Measurements from ENCODE around the gene PIGN.
A peak's percentile ranks its signal among the peaks of the same experiment; 100 is the strongest.

Gene PIGN

DNA sequence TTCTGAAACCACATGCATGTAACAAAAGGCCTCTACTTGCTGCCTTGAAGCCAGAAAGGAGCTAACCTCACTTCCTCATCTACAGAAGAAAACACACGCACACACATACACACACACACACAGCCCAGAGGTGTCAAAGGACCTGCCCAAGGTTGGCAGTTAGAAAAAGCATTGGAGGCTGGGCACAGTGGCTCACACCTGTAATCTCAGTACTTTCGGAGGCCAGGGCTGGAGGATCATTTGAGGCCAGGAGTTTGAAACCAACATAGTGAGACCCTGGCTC lies 168.2 kb downstream of the PIGN start:
- TF ChIP-seq EZH2 (IDR thresholded peaks at IDR 0.05) (no peak), FOXP2 (optimal IDR thresholded peaks at IDR 0.05; ENCODE audit: control extremely low read depth, extremely low read length, insufficient read depth) (no peak), POLR2AphosphoS5 (IDR thresholded peaks at IDR 0.05; ENCODE audit: borderline replicate concordance, low read depth, low read length) (no peak)
- Histone ChIP-seq H3K9ac (ENCODE audit: insufficient read length) (no peak overlapping the region), H3K36me3 (ENCODE audit: insufficient read depth, low read length) (no peaks in the 10 kb centered on the region), H3K27ac (peak overlapping the region; percentile 97), H3K4me3 (no peak overlapping the region), H3K9me3 (ENCODE audit: low read depth, low read length) (no peaks in the 10 kb centered on the region)
- DNase-seq (ENCODE audit: low read depth, low spot score) = no peak

GRCh38 chr18:62018034-62018758 lies 168.7 kb downstream of the PIGN start:
- Histone ChIP-seq H3K4me3 (peak overlapping the region; percentile 41; the same call in 1 of the 2 replicates), H3K27ac (peak overlapping the region; percentile 97), H3K36me3 (ENCODE audit: insufficient read depth, low read length) (no peaks in the 10 kb centered on the region), H3K9me3 (ENCODE audit: low read depth, low read length) (no peaks in the 10 kb centered on the region), H3K9ac (ENCODE audit: insufficient read length) (no peak overlapping the region)
- TF ChIP-seq POLR2AphosphoS5 (IDR thresholded peaks at IDR 0.05; ENCODE audit: borderline replicate concordance, low read depth, low read length) (peak; percentile 37; the same call in 1 of the 2 replicates), FOXP2 (optimal IDR thresholded peaks at IDR 0.05; ENCODE audit: control extremely low read depth, extremely low read length, insufficient read depth) (peak; percentile 16), EZH2 (IDR thresholded peaks at IDR 0.05) (no peak)
- peak; percentile 81 for DNase-seq (ENCODE audit: low read depth, low spot score)

DNA sequence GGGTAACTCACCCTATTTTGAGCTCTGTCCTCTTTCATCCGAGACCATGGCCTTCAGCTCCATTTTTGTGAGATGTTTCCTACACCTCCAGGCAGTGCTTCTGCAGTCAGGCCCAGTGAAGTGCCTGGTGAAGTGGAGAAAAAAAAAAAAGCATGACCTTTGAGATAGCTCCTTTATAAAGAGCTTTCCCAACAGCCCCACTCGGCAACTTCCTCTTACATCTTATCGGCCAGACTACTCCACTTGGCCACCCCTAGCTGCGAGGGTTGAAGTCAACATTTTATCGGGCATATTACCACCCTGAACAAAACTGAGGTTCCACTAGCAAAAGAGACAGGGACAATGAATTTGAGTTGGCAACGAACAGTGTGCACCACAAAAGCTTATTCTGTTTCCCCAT lies 169.2 kb downstream of the PIGN start:
- peak overlapping the region; percentile 41; the same call in 1 of the 2 replicates for H3K4me3 ChIP-seq
- no peak overlapping the region for H3K9ac ChIP-seq (ENCODE audit: insufficient read length)
- peak overlapping the region; percentile 97 for H3K27ac ChIP-seq
- DNase-seq (ENCODE audit: low read depth, low spot score) = no peak
- TF ChIP-seq POLR2AphosphoS5 (IDR thresholded peaks at IDR 0.05; ENCODE audit: borderline replicate concordance, low read depth, low read length) (no peak), EZH2 (IDR thresholded peaks at IDR 0.05) (no peak), FOXP2 (optimal IDR thresholded peaks at IDR 0.05; ENCODE audit: control extremely low read depth, extremely low read length, insufficient read depth) (no peak)
- H3K9me3 ChIP-seq (ENCODE audit: low read depth, low read length) = no peaks in the 10 kb centered on the region
- H3K36me3 ChIP-seq (ENCODE audit: insufficient read depth, low read length) = no peaks in the 10 kb centered on the region

GRCh38 chr18:62011416-62011815 lies 175.4 kb downstream of the PIGN start:
- no peak overlapping the region for H3K27ac ChIP-seq
- H3K9me3 ChIP-seq (ENCODE audit: low read depth, low read length) = no peaks in the 10 kb centered on the region
- H3K4me3 ChIP-seq = no peak overlapping the region

DNA sequence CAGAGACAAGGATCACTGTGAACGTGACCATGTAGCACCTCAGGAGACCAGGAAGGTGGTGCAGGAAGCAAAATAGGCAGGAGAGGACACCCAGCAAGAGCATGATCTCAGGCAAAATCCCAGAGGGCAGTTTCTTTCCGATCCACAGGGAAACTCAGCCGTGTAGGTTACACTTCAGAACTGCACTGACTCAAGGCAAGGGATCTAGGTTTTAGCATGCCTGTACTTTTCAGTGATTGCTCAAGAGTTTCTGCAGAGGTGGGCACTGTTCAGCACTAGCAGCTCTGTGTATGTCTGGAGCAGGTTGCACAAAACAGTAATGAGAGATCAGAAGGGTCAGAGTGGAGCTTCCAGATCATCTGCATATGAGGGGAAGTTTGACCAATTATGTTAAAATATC lies 177.3 kb downstream of the PIGN start:
- H3K4me3 ChIP-seq = no peak overlapping the region
- no peak for DNase-seq (ENCODE audit: low read depth, low spot score)
- no peaks in the 10 kb centered on the region for H3K36me3 ChIP-seq (ENCODE audit: insufficient read depth, low read length)
- H3K27ac ChIP-seq = no peak overlapping the region
- TF ChIP-seq FOXP2 (optimal IDR thresholded peaks at IDR 0.05; ENCODE audit: control extremely low read depth, extremely low read length, insufficient read depth) = no peak
- no peak for TF ChIP-seq POLR2AphosphoS5 (IDR thresholded peaks at IDR 0.05; ENCODE audit: borderline replicate concordance, low read depth, low read length)
- TF ChIP-seq EZH2 (IDR thresholded peaks at IDR 0.05) = no peak
- no peak overlapping the region for H3K9ac ChIP-seq (ENCODE audit: insufficient read length)
- H3K9me3 ChIP-seq (ENCODE audit: low read depth, low read length) = no peaks in the 10 kb centered on the region

More at GRCh38 chr18:62011416-62011815, 175.4 kb downstream of the PIGN start:
- no peak for DNase-seq (ENCODE audit: low read depth, low spot score)
- Histone ChIP-seq H3K36me3 (ENCODE audit: insufficient read depth, low read length) (no peaks in the 10 kb centered on the region), H3K9ac (ENCODE audit: insufficient read length) (no peak overlapping the region)
- TF ChIP-seq EZH2 (IDR thresholded peaks at IDR 0.05) = no peak
- no peak for TF ChIP-seq POLR2AphosphoS5 (IDR thresholded peaks at IDR 0.05; ENCODE audit: borderline replicate concordance, low read depth, low read length)
- TF ChIP-seq FOXP2 (optimal IDR thresholded peaks at IDR 0.05; ENCODE audit: control extremely low read depth, extremely low read length, insufficient read depth) = no peak

DNA sequence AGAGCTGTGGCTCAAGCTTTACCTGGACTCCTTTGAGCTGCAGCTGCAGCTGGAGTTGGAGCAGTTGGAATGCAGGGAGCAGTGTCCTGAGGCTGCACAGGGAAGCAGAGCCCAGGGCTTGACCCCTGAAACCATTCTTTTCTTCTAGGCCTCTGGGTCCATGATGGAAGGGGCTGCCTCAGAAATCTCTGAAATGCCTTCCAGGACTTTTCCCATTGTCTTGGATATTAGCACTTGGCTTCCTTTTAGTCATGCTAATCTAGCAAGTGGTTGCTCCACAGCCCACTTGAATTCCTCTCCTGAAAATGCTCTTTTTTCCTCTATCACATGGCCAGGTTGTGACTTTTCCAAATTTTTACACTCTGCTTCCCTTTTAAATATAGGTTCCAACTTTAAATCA lies 185.5 kb downstream of the PIGN start:
- H3K9ac ChIP-seq (ENCODE audit: insufficient read length) = no peak overlapping the region
- no peak for DNase-seq (ENCODE audit: low read depth, low spot score)
- H3K9me3 ChIP-seq (ENCODE audit: low read depth, low read length) = peaks cover 5% of the 10 kb centered on the region; the same call in 1 of the 2 replicates
- TF ChIP-seq FOXP2 (optimal IDR thresholded peaks at IDR 0.05; ENCODE audit: control extremely low read depth, extremely low read length, insufficient read depth) (no peak), EZH2 (IDR thresholded peaks at IDR 0.05) (no peak), POLR2AphosphoS5 (IDR thresholded peaks at IDR 0.05; ENCODE audit: borderline replicate concordance, low read depth, low read length) (no peak)
- H3K36me3 ChIP-seq (ENCODE audit: insufficient read depth, low read length) = no peaks in the 10 kb centered on the region
- no peak overlapping the region for H3K27ac ChIP-seq
- H3K4me3 ChIP-seq = no peak overlapping the region

DNA sequence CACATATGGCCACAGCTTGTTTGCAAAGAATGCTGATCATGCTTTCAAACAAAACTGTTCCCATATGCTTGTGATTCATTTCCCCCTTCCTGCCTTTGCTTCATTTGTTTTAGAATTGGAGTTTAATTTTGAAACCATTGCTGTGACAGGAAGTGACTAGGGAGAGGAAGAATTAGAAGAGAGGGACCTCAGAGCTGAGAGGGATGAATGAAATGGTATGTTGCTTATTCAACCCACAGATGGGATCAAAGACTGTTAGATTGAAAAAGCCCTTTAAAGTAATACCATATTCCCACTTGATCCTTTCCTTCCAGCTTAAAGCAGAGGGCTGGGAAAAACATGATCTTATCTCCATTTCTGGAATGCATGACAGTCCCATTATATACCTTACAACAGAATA lies 187.9 kb downstream of the PIGN start:
- peak overlapping the region; percentile 93 for H3K27ac ChIP-seq
- H3K9me3 ChIP-seq (ENCODE audit: low read depth, low read length) = peaks cover 5% of the 10 kb centered on the region; the same call in 1 of the 2 replicates
- no peak overlapping the region for H3K9ac ChIP-seq (ENCODE audit: insufficient read length)
- peak overlapping the region; percentile 42 for H3K4me3 ChIP-seq
- peak; percentile 77 for DNase-seq (ENCODE audit: low read depth, low spot score)
- TF ChIP-seq POLR2AphosphoS5 (IDR thresholded peaks at IDR 0.05; ENCODE audit: borderline replicate concordance, low read depth, low read length) = peak; percentile 51; the same call in 1 of the 2 replicates
- no peak for TF ChIP-seq EZH2 (IDR thresholded peaks at IDR 0.05)
- no peaks in the 10 kb centered on the region for H3K36me3 ChIP-seq (ENCODE audit: insufficient read depth, low read length)

- peak overlapping the region; percentile 42 for H3K4me3 ChIP-seq
- peaks cover 5% of the 10 kb centered on the region; the same call in 1 of the 2 replicates for H3K9me3 ChIP-seq (ENCODE audit: low read depth, low read length)
- H3K9ac ChIP-seq (ENCODE audit: insufficient read length) = no peak overlapping the region
- peak overlapping the region; percentile 93 for H3K27ac ChIP-seq
- TF ChIP-seq FOXP2 (optimal IDR thresholded peaks at IDR 0.05; ENCODE audit: control extremely low read depth, extremely low read length, insufficient read depth) (no peak), POLR2AphosphoS5 (IDR thresholded peaks at IDR 0.05; ENCODE audit: borderline replicate concordance, low read depth, low read length) (no peak), EZH2 (IDR thresholded peaks at IDR 0.05) (no peak)
- DNase-seq (ENCODE audit: low read depth, low spot score) = no peak
- H3K36me3 ChIP-seq (ENCODE audit: insufficient read depth, low read length) = no peaks in the 10 kb centered on the region
Measured at GRCh38 chr18:61998335-61998734, 188.5 kb downstream of the PIGN start.

DNA sequence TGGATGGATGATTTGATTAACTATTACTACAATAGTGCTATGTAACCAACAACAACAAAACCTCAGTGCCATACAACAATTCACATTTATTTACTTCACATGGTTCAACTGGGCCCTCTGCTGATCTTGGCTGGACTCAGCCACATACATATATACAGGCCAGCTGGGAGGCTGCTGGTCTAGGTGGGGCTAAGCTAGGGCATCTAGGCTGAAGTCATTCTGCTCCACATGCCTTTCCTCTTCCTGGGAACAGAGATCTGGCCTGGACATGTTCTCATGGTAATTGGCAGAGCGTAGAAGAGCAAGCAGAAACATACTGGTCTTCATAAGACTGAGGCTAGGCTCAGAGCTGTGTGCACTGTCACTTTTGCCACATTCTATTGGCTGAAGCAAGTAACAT lies 191.2 kb downstream of the PIGN start:
- H3K9ac ChIP-seq (ENCODE audit: insufficient read length) = no peak overlapping the region
- TF ChIP-seq POLR2AphosphoS5 (IDR thresholded peaks at IDR 0.05; ENCODE audit: borderline replicate concordance, low read depth, low read length) (no peak), EZH2 (IDR thresholded peaks at IDR 0.05) (no peak), FOXP2 (optimal IDR thresholded peaks at IDR 0.05; ENCODE audit: control extremely low read depth, extremely low read length, insufficient read depth) (no peak)

More for the DNA sequence above, 191.2 kb downstream of the PIGN start:
- H3K4me3 ChIP-seq = no peak overlapping the region
- no peak for DNase-seq (ENCODE audit: low read depth, low spot score)
- no peaks in the 10 kb centered on the region for H3K9me3 ChIP-seq (ENCODE audit: low read depth, low read length)
- H3K36me3 ChIP-seq (ENCODE audit: insufficient read depth, low read length) = no peaks in the 10 kb centered on the region
- no peak overlapping the region for H3K27ac ChIP-seq
